Transverse colon (tissue), 4 donors: ENCODE data around the gene LSM11. TPM values are rescaled to one million over a fixed set of nuclear protein-coding genes. Genes with fewer than 3 reads are reported as not detected.

ENCODE experiments used
- DNase-seq: peaks from one replicate; pipeline ENCODE4 v3.0.0-alpha.2; 2019
- H3K27ac ChIP-seq, 4 donors: fragments of 200-600 bp; sonication (generic); 2 replicates each; pipeline ENCODE4 v1.5.1; 2016 to 2018; ENCODE audit warnings: inconsistent platforms in 4 of 4
- H3K27me3 ChIP-seq: fragments of 200-600 bp; sonication (generic); 2 replicates; pipeline ENCODE4 v1.5.1; 2017; ENCODE audit warnings: inconsistent platforms
- H3K36me3 ChIP-seq, 4 donors: fragments of 200-600 bp; sonication (generic); 2 replicates each; pipeline ENCODE4 v1.5.1; 2017 to 2019; ENCODE audit warnings: inconsistent platforms in 4 of 4
- H3K4me1 ChIP-seq, 4 donors: fragments of 200-600 bp; sonication (generic); 2 replicates each; pipeline ENCODE4 v1.5.1; 2017 to 2020; ENCODE audit warnings: inconsistent platforms in 4 of 4
- H3K4me3 ChIP-seq, 4 donors: fragments of 200-600 bp; sonication (generic); 1 replicate in 1 of 4; 2 replicates in 3 of 4; pipeline versions ENCODE4 v1.5.1 to v1.6.1; 2017 to 2019; ENCODE audit warnings: inconsistent platforms in 4 of 4
- H3K9me3 ChIP-seq, 2 donors: fragments of 200-600 bp; sonication (generic); 2 replicates each; pipeline ENCODE4 v1.5.1; 2017 to 2019; ENCODE audit warnings: inconsistent platforms in 2 of 2
- CTCF ChIP-seq, 5 experiments: fragments of 200-600 bp in 3 of 5; fragments of 450-650 bp in 2 of 5; sonication (generic) in 3 of 5; IDR thresholded peaks; 1 replicate in 2 of 5; 2 replicates in 3 of 5; pipeline ENCODE4 v1.5.1; 2016 to 2017; ENCODE audit warnings: antibody characterized with exemption in 5 of 5, inconsistent platforms in 3 of 5, mild to moderate bottlenecking in 2 of 5, moderate library complexity in 1 of 5
- EP300 ChIP-seq: sonication (generic); formaldehyde crosslinking; IDR thresholded peaks from one replicate; pipeline ENCODE4 v1.6.1; 2017; ENCODE audit warnings: antibody characterized with exemption, low read depth
- POLR2A ChIP-seq: fragments of 450-650 bp; IDR thresholded peaks from one replicate; pipeline ENCODE4 v1.6.1; 2016; ENCODE audit warnings: antibody characterized with exemption, mild to moderate bottlenecking, moderate library complexity
- POLR2AphosphoS5 ChIP-seq, 3 donors: sonication (generic); formaldehyde crosslinking; IDR thresholded peaks; one replicate each; pipeline ENCODE4 v1.6.1; 2016; ENCODE audit warnings: antibody characterized with exemption in 3 of 3
- WGBS, 2 donors: methylation state at CpG; one replicate each; pipeline ENCODE4 v1.1.5; 2018; ENCODE audit warnings: low coverage in 1 of 2; 5-methylcytosine and 5-hydroxymethylcytosine counted together
- in situ Hi-C, 4 donors: fragments of 200-750 bp; cut with MboI; loops; one replicate each; pipeline versions ENCODE4 v1.15.0 to v1.15.1; 2017; ENCODE audit warnings: low sequenced_read_pairs in 3 of 4, low pct_ligation_motif_present in 1 of 4, low pct_unique_long_range_greater_than_20kb in 1 of 4
- intact Hi-C: fragments of 100-400 bp; cut with DNase I; formaldehyde crosslinking; loops from one replicate; pipeline ENCODE4 v1.15.1; 2023; ENCODE audit warnings: low total_unique reads
- total RNA-seq, 4 donors: library from RNA; depleted of rRNA; stranded (reverse); fragments of >200 nt; gene quantifications; one replicate each; pipeline ENCODE4 v1.1.0, GENCODE V29; 2016

LSM11 gene
- total RNA-seq, 4 donors from 2014 or later, result 4.1 to 10.0 (median 5.8) TPM

- intact Hi-C loops, result loop anchor here (10.0 kb wide), 1 partner anchor 1715 kb away; no protein-coding TSS in a partner anchor
Observed at GRCh38 chr5:157749462-157749799, 5.9 kb downstream of the LSM11 start.

DNA sequence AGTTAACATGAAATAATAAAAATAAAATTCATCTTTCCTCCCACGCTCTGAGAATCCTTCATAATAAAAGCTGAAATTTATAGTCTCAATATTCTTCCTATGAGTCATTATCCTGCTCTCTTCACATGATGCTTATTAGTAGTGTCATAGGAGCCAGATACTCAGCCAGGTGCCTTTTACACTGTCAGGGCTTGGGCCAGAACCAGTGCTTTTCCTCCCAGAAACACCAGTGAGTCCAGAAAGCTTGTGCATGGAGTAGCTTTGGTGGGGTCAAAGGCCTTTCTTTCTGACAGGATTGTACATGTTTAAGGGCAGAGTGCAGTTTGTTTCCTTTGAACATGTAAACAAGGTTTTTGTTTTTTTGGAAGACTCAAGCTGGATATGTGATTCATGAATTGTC, 6.8 kb downstream of the LSM11 start:
- in situ Hi-C loops, result loop anchor here in 2 of 4 donors (25.0 kb wide), 1 partner anchor 1387 kb away; no protein-coding TSS in a partner anchor
- WGBS, 2 donors, result 73 to 88% methylated on average over 1 of the region's 1 CpG
- no peak overlapping the region for H3K27ac ChIP-seq
- no peak overlapping the region for H3K4me3 ChIP-seq
- peaks cover 0 to 14% (median under 1%) of the 10 kb centered on the region in 4 donors for H3K4me1 ChIP-seq
- no peak for TF ChIP-seq POLR2A
- intact Hi-C loops, result no loop called here
- peaks cover 0 to 33% (median 0%) of the 10 kb centered on the region in 4 donors for H3K36me3 ChIP-seq
- DNase-seq, result no peak
- no peaks in the 10 kb centered on the region for H3K27me3 ChIP-seq
- no peaks in the 10 kb centered on the region for H3K9me3 ChIP-seq

More at GRCh38 chr5:157749462-157749799, 5.9 kb downstream of the LSM11 start:
- Histone ChIP-seq H3K27me3 (no peaks in the 10 kb centered on the region), H3K36me3 (peaks cover 0 to 25% (median 0%) of the 10 kb centered on the region in 4 donors), H3K27ac (no peak overlapping the region), H3K4me3 (no peak overlapping the region), H3K9me3 (no peaks in the 10 kb centered on the region), H3K4me1 (peaks cover 5 to 23% (median 9%) of the 10 kb centered on the region in 4 donors)
- in situ Hi-C loops, result loop anchor here in 3 of 4 donors (10.0 to 25.0 kb wide), 5 partner anchors 262 to 612 kb away; partner anchors contain the start of gene MED7 (in 1 of the 3)
- no peak for DNase-seq
- 83 to 95% methylated on average over 4 to 11 of the region's 11 CpGs for WGBS, 2 donors
- no peak for TF ChIP-seq EP300
- no peak for TF ChIP-seq CTCF (IDR thresholded peaks at IDR 0.05)
- no peak for TF ChIP-seq POLR2A
- no peak for TF ChIP-seq POLR2AphosphoS5 (IDR thresholded peaks at IDR 0.05)

- no peaks in the 10 kb centered on the region for H3K9me3 ChIP-seq
- WGBS, 2 donors, result 76% methylated on average over 3 of the region's 3 CpGs; no CpG with 5 or more reads in 1 of the 2 donors
- DNase-seq, result no peak
- in situ Hi-C loops (loop anchor here in 2 of 4 donors (25.0 kb wide), 1 partner anchor 1381 kb away; no protein-coding TSS in a partner anchor), intact Hi-C loops (no loop called here)
- no peaks in the 10 kb centered on the region for H3K4me1 ChIP-seq
- H3K36me3 ChIP-seq, result peaks cover 0 to 33% (median 0%) of the 10 kb centered on the region in 4 donors
- no peak for TF ChIP-seq CTCF (IDR thresholded peaks at IDR 0.05)
- no peak for TF ChIP-seq POLR2AphosphoS5 (IDR thresholded peaks at IDR 0.05)
- TF ChIP-seq EP300, result no peak
- TF ChIP-seq POLR2A, result no peak
- no peak overlapping the region for H3K27ac ChIP-seq
- no peak overlapping the region for H3K4me3 ChIP-seq
- H3K27me3 ChIP-seq, result no peaks in the 10 kb centered on the region
Observed at GRCh38 chr5:157756122-157756521, 12.6 kb downstream of the LSM11 start.

DNA sequence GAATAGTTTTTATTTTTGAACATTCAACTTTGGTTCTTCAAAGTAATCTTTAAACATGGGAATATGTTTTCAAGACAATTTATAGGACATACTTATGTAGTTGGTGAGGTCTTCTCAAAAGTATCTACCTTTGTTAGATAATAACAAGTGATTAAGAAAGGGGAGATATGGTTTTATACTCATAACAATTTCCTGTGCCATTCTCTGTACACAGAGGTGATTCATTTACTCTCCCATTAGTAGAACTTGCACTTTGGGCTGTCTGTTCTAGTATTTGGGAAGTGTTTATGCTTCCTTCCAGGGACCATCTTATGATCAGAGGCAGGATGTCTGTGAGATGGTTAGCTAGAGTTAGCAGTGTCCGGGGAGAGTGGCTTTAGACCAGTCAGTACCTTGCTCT, 15.2 kb downstream of the LSM11 start:
- no peaks in the 10 kb centered on the region for H3K27me3 ChIP-seq
- H3K4me3 ChIP-seq, result no peak overlapping the region
- intact Hi-C loops, result no loop called here
- no peak for DNase-seq
- TF ChIP-seq CTCF (IDR thresholded peaks at IDR 0.05), result no peak
- TF ChIP-seq EP300, result no peak
- no peak for TF ChIP-seq POLR2AphosphoS5 (IDR thresholded peaks at IDR 0.05)
- no peak for TF ChIP-seq POLR2A
- H3K9me3 ChIP-seq, result no peaks in the 10 kb centered on the region
- 85% methylated on average over 1 of the region's 1 CpG; no CpG with 5 or more reads in 1 of the 2 donors for WGBS, 2 donors
- H3K27ac ChIP-seq, result no peak overlapping the region
- in situ Hi-C loops, result loop anchor here in 2 of 4 donors (25.0 kb wide), 1 partner anchor 1379 kb away; no protein-coding TSS in a partner anchor
- H3K36me3 ChIP-seq, result peaks cover 0 to 14% (median 0%) of the 10 kb centered on the region in 4 donors
- H3K4me1 ChIP-seq, result peaks cover 0 to 6% (median 2%) of the 10 kb centered on the region in 4 donors
